Measurements from ENCODE around the gene NAT8L.

NAT8L gene

GRCh38 chr4:2092669-2093053 is 33.5 kb downstream of the NAT8L start:
- DNase-seq (ENCODE audit: low read depth, low spot score): no peak

GRCh38 chr4:2093265-2093664 is 34.1 kb downstream of the NAT8L start:
- DNase-seq (ENCODE audit: low read depth, low spot score): no peak

- DNase-seq (ENCODE audit: low read depth, low spot score): no peak
Observed at GRCh38 chr4:2094545-2094944, 35.4 kb downstream of the NAT8L start.

- no peak for DNase-seq (ENCODE audit: low read depth, low spot score)
Observed at GRCh38 chr4:2095236-2096072, 36.3 kb downstream of the NAT8L start.

- DNase-seq (ENCODE audit: low read depth, low spot score): no peak
Observed at GRCh38 chr4:2096073-2096609, 37.0 kb downstream of the NAT8L start.

- DNase-seq (ENCODE audit: low read depth, low spot score): no peak
Observed at GRCh38 chr4:2101346-2102044, 42.4 kb downstream of the NAT8L start.

- no peak for DNase-seq (ENCODE audit: low read depth, low spot score)
Observed at GRCh38 chr4:2102045-2102883, 43.1 kb downstream of the NAT8L start.

GRCh38 chr4:2103127-2103842 is 44.2 kb downstream of the NAT8L start:
- DNase-seq (ENCODE audit: low read depth, low spot score): no peak

GRCh38 chr4:2103843-2104547 is 44.9 kb downstream of the NAT8L start:
- DNase-seq (ENCODE audit: low read depth, low spot score): no peak

GRCh38 chr4:2104556-2105345 is 45.6 kb downstream of the NAT8L start:
- no peak for DNase-seq (ENCODE audit: low read depth, low spot score)

GRCh38 chr4:2105559-2105958 is 46.4 kb downstream of the NAT8L start:
- DNase-seq (ENCODE audit: low read depth, low spot score): no peak

GRCh38 chr4:2116687-2117400 is 57.7 kb downstream of the NAT8L start:
- no peak for DNase-seq (ENCODE audit: low read depth, low spot score)
